ENCODE data around the gene SRPK3. TPM values are rescaled to one million over a fixed set of nuclear protein-coding genes. Genes with fewer than 3 reads are reported as not detected.

SRPK3 gene
- total RNA-seq, 1 experiment from 2014 or later: 0.14 TPM

GRCh38 chrX:153804100-153804595 is 23.3 kb downstream of the SRPK3 start:
- Mint-ChIP-seq H3K4me1 (ENCODE audit: low read depth, unreplicated experiment) (no peaks in the 10 kb centered on the region), H3K27ac (ENCODE audit: unreplicated experiment) (no peak overlapping the region), H3K36me3 (ENCODE audit: insufficient read depth, unreplicated experiment) (peaks cover 25% of the 10 kb centered on the region), H3K9me3 (ENCODE audit: low read depth, unreplicated experiment) (no peaks in the 10 kb centered on the region), H3K27me3 (ENCODE audit: unreplicated experiment) (peaks cover 56% of the 10 kb centered on the region), H3K4me3 (ENCODE audit: low read depth, unreplicated experiment) (no peak overlapping the region)
- no peak for TF ChIP-seq CTCF (IDR thresholded peaks at IDR 0.05; ENCODE audit: unreplicated experiment)
- no peak for DNase-seq
- intact Hi-C loops (cut with micrococcal nuclease; ENCODE audit: unreplicated experiment): no loop called here
- CTCF ChIA-PET: interaction anchor here (0.6 kb wide), 1 partner anchor 138 kb away, joined by 6 read pairs; no protein-coding TSS in a partner anchor
- BruUV-seq (replicated peaks): no TSS peak

- Mint-ChIP-seq H3K27me3 (ENCODE audit: unreplicated experiment) (peaks cover 61% of the 10 kb centered on the region), H3K9me3 (ENCODE audit: low read depth, unreplicated experiment) (no peaks in the 10 kb centered on the region), H3K27ac (ENCODE audit: unreplicated experiment) (no peak overlapping the region), H3K4me3 (ENCODE audit: low read depth, unreplicated experiment) (no peak overlapping the region), H3K4me1 (ENCODE audit: low read depth, unreplicated experiment) (no peaks in the 10 kb centered on the region), H3K36me3 (ENCODE audit: insufficient read depth, unreplicated experiment) (peaks cover 22% of the 10 kb centered on the region)
- intact Hi-C loops (cut with micrococcal nuclease; ENCODE audit: unreplicated experiment): no loop called here
- CTCF ChIA-PET: interaction anchor here (0.6 kb wide), 1 partner anchor 138 kb away, joined by 6 read pairs; no protein-coding TSS in a partner anchor
- DNase-seq: no peak
- BruUV-seq (replicated peaks): no TSS peak
- no peak for TF ChIP-seq CTCF (IDR thresholded peaks at IDR 0.05; ENCODE audit: unreplicated experiment)
Measured at GRCh38 chrX:153804621-153805020, 23.8 kb downstream of the SRPK3 start.

GRCh38 chrX:153805436-153805835 is 24.6 kb downstream of the SRPK3 start:
- no peak for DNase-seq
- H3K4me1 Mint-ChIP-seq (ENCODE audit: low read depth, unreplicated experiment): no peaks in the 10 kb centered on the region
- H3K27me3 Mint-ChIP-seq (ENCODE audit: unreplicated experiment): peaks cover 69% of the 10 kb centered on the region
- no peaks in the 10 kb centered on the region for H3K9me3 Mint-ChIP-seq (ENCODE audit: low read depth, unreplicated experiment)
- no TSS peak for BruUV-seq (replicated peaks)
- CTCF ChIA-PET: no interaction called here
- H3K4me3 Mint-ChIP-seq (ENCODE audit: low read depth, unreplicated experiment): no peak overlapping the region
- intact Hi-C loops (cut with micrococcal nuclease; ENCODE audit: unreplicated experiment): no loop called here
- no peak overlapping the region for H3K27ac Mint-ChIP-seq (ENCODE audit: unreplicated experiment)
- peaks cover 14% of the 10 kb centered on the region for H3K36me3 Mint-ChIP-seq (ENCODE audit: insufficient read depth, unreplicated experiment)
- no peak for TF ChIP-seq CTCF (IDR thresholded peaks at IDR 0.05; ENCODE audit: unreplicated experiment)

- H3K9me3 Mint-ChIP-seq (ENCODE audit: low read depth, unreplicated experiment): no peaks in the 10 kb centered on the region
Measured at GRCh38 chrX:153806999-153807575, 26.2 kb downstream of the SRPK3 start.

More at GRCh38 chrX:153806999-153807575, 26.2 kb downstream of the SRPK3 start:
- intact Hi-C loops (cut with micrococcal nuclease; ENCODE audit: unreplicated experiment): no loop called here
- CTCF ChIA-PET: interaction anchor here (0.6 kb wide), 1 partner anchor 43 kb away, joined by 4 read pairs; no protein-coding TSS in a partner anchor
- BruUV-seq (replicated peaks): no TSS peak
- H3K27ac Mint-ChIP-seq (ENCODE audit: unreplicated experiment): no peak overlapping the region
- no peaks in the 10 kb centered on the region for H3K4me1 Mint-ChIP-seq (ENCODE audit: low read depth, unreplicated experiment)
- H3K36me3 Mint-ChIP-seq (ENCODE audit: insufficient read depth, unreplicated experiment): peaks cover 4% of the 10 kb centered on the region
- DNase-seq: no peak
- H3K27me3 Mint-ChIP-seq (ENCODE audit: unreplicated experiment): peaks cover 84% of the 10 kb centered on the region
- H3K4me3 Mint-ChIP-seq (ENCODE audit: low read depth, unreplicated experiment): no peak overlapping the region
- TF ChIP-seq CTCF (IDR thresholded peaks at IDR 0.05; ENCODE audit: unreplicated experiment): no peak
